Stimulated activated CD8-positive, alpha-beta memory T cell treated with anti-CD3 and anti-CD28 coated beads, Interleukin-12 subunit alpha, Interleukin-12 subunit beta, amount 100 ng/mL, for 24 hours (primary cell): ENCODE results near the gene NCKAP5.
"Not testable (repeated sequence)": the region's sequence is repeated elsewhere in the genome, so short reads cannot be mapped to it uniquely, and the experiment has no call there.

Experiments used
- DNase-seq: peaks from one replicate; pipeline ENCODE4 v3.0.0-alpha.2; 2020; ENCODE audit errors: extremely low read depth

The NCKAP5 gene

DNA sequence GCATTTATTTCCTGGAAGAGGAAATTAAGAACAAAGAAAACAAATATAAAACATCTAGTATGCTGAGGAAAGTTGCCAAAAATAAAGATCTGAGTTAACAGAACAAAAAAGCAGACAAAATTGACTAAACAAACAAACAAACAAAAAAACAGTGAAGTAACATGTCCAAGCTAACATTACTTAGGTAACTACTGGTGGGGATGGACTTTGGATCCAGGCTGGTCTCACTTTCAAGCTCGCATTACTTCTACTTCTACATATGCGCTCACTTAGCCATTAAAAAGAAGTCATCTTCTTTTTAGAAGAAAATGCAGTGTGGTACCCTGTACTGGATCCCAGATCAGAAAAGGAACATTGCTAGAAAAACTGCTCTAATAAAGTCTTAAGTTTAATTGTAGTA lies 358.9 kb downstream of the NCKAP5 start:
- DNase-seq: no peak

DNA sequence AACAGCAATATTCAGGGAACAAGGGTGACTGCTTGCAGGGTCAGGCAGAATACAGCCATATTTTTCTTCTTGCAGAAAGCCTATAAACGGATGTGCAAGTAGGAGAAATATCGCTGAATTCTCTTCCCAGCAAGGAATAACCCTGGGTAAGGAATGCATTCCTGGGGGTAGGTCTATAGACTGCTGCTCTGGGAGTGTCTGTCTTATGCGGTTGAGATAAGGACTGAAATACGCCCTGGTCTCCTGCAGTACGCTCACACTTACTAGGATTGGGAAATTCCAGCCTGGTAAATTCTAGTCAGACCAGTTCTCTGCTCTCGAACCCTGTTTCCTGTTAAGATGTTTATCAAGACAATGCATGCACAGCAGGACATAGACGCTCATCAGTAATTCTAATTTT lies 361.6 kb downstream of the NCKAP5 start:
- DNase-seq: not testable (repeated sequence)

DNA sequence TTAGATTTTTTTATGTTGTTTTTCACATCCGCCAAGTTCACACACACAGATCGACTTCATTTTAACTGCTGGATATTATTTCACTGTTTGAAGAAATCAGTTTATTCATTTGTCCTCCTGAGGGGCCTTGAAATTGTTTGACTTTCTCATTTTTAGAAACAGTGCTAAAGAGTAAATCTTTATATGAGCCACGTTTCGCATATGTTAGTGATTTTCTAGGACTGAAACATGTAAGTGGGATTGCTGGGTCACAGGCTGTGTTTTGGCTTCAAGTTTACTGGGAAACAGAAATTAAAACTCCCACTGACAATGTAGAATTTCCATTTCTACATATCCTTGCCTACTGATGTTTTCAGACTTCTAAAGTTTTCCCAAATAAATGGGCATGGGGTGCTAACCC lies 363.8 kb downstream of the NCKAP5 start:
- DNase-seq: no peak

DNA sequence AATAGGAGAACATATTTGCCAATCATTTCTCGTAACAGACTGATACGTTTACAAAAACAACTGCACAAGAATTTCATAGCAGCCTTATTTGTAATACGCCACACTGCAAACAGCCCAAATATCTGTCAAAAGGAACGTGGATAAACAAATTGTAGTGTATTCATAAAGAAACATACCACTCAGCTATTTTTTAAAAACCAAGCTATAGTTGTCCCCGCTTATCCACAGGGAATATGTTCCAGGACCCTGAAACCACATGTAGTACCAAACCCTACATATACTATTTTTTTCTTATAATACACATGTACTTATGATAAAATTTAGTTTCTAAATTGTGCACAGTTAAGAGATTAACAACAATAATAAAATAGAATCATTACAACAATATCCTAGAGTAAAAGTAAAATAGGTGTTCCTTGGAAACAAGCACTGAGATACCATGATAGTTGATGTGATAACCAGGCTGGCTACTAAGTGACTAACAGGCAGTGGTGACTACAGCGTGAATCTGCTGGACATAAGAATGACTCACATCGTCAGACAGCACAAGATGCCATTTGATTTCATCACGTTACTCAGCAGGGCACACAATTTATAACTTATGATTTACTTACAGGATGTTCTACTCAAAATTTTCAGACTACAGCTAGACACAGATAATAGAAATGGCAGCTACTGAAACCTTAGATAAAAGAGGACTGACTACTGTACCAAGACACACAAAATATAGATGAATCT lies 367.4 kb downstream of the NCKAP5 start:
- DNase-seq: no peak

DNA sequence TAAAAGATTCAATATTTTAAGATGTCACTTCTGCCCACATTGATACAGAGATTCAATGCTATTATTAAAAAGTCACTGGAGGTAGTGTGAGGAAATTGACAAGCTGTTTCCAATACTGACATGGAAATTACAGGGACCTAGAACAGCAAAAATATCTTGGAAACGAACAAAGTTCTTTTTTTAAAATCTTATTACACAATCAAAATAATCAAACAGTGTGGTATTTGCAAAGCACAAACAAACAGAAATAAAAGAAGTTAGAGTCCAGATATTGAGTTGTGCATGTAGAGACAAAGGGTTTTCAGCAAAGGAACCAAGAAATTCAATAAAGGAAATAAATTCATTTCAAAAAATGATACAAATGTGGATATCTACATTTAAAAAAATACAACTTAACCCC lies 369.6 kb downstream of the NCKAP5 start:
- DNase-seq: no peak

DNA sequence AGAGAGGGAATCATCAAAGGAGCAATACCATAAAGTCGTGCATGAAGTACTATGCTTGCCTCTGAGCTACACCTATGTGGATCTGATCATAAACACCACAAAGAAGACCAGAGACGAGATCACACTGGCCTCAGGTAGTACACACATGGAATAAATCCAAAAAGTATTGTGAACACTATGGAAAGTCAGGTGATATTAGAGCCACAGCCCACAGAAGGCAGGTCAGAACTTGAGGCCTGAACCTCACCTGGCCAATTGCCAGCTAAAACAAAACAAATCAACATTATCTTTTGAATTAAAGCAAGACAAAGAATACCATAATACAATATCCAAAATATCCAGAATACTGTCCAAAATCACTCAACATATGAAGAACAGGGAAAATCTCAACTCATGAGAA lies 371.1 kb downstream of the NCKAP5 start:
- DNase-seq: no peak

DNA sequence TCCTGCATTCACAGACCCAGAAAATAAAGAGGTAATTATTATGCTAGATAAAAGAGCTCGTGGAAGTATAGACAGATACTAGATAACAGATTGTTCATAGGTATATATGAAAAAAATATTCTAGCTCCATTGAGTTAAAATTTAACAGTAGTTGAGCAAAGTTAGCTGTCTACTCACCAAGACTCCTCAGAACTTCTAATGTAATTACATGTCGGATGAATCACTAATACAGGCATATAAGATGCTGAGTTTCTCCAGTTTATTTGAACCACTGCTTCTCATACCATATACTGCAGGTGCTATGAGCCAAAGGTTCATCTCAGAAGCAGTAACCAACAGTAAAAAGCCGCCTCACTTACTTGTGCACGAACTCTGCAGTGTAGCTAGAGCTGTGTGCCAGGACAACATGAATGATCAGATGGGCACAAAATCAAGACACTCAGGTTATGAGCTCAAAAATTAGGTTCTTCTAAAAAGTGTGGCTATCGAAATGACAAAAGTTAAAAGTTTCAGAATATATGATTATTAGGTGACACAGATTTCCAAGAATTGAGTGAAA lies 373.4 kb downstream of the NCKAP5 start:
- DNase-seq: no peak

DNA sequence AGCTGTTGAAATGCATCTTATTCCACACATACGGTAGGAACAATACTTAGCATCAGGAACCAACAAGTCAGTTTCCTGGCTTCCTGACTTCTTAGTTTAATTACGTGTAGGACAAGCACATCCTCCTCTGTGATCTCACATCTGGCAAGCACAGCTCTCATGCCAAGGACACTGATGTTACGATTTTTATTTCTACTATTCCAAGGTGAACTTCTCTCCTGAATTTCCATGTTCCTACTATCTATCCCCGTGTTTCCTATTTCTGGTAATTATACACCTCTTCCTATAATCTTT lies 374.0 kb downstream of the NCKAP5 start:
- no peak for DNase-seq

DNA sequence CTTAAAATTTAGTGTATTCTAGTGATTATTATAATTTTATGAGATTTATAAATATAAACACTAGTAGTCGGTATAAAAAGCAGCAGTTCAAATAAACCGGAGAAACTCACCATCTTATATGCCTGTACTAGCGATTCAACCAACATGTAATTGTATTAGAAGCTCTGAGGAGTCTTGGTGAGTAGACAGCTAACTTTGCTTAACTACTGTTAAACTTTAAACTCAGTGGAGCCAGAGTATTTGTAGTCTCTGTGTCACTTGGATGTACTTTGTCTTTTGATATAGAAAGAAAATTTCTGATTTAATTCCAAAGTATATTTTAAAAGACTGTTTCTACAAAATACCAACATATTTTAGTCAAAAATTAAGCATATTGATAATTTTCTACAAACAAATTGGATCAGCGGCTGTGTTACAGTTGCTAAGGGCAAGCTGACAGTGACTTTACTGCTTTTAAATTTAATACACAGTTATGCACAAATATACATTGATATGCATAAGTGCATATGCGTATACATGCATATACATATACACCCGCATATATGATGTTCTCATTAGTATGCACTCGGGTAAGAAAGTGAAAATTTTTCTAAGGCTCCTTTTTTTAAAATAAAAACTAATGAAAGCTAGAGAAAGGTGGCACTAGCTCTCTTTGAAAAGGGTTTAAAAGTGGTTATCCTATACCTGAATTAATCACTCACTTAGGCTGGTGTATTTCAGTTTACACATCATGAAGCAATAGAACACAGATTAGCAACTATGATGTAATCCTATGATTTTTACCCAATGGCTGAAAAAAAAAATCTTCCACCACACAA lies 374.5 kb downstream of the NCKAP5 start:
- DNase-seq: no peak

DNA sequence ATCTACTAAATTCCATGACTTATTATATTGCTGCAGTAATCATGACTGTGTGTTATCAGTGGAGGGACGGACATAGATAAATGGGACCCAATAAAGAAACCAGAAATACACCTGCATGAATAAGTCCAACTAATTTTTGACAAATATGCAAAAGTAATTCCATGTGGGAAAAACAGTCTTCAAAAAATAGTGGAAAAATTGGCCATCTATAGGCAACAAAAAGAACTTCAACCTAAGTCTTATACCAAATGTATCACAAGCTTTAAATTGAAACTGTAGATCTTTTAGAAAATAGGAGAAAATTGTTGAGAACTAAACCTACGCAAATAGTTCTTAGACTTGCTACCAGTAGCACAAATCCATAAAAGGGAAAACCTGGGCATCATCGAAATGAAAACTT lies 376.2 kb downstream of the NCKAP5 start:
- DNase-seq: no peak

DNA sequence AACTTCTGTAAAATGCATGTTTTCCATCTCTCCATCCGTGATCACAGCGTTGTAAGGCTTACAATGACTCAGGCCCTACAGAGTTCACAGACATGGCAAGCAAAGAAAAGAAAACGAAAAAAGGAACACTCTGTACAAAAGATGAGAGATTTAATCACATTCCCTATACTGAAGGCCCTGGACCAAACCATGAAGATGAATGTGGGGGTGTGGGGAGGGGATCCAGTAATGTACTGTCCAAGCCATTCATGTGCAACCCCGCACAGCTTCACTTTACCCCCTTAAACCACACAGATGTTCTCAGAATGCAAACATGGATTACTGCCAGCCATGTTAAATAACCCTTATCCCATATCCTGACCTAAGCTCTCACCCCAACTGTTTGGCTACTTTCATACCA lies 391.1 kb downstream of the NCKAP5 start:
- no peak for DNase-seq

DNA sequence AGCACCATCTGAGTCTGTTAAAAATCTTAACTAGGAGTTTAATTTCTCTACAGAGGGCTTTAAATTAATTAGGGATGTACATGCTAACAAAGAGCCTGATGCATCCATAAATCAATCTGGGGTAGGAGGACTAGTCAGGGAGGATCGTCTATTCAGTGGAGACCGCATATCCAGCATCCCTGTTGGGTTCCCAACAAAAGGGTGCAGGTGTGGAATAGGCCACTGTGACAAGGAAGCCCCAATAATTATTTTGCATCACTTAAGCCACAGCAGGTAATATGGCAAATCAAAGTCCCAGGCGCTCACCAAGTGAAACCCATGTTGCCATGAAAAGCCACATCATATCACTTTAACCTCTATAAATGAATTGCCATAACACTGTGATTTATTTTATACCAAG lies 392.3 kb downstream of the NCKAP5 start:
- DNase-seq: no peak

DNA sequence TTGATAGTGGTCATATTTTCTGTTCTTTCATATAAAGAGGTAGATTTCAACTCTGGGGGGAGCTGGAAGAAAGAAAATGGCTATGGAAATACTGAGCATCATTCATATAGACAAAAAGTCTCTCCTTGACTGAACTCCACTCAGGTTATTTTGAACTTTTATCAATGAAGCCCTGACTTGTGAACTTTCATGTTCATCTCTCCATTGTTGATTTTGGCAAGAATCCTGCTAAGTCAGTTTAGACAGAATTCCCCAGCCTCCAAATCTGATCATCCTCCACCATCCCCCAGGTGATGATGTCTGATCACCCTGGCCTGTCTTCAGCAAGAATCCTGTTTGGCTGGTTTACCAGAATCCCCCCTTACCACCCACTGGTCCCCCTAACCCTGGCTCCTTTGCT lies 395.0 kb downstream of the NCKAP5 start:
- DNase-seq: no peak

DNA sequence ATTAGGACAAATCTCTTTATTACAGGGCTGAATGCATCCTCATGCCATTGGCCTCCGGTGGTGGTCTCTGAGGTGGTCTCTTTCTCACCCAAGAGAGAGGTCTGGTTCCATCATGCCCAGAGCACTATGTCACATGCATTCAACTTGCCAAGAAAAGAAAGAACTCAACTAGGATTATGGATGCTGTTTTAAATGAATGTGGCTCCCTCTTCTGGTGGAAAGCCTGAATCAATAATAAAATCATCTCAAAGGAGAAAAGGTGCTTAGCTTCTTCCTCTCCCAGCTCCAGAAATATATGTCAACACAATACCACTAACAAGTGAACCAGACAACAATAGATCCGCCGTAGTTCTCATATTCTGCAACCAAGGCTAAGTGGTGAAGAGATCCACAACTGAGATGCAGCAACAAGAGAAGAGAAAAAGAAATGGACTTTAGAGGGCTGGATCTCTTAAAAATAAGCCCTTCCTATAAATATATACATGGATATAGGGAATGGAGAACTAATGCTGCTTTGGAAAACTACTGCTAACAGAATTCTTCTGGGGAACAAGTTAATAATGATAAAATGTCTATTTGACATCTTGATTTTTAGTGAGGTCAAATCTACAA lies 396.8 kb downstream of the NCKAP5 start:
- no peak for DNase-seq

DNA sequence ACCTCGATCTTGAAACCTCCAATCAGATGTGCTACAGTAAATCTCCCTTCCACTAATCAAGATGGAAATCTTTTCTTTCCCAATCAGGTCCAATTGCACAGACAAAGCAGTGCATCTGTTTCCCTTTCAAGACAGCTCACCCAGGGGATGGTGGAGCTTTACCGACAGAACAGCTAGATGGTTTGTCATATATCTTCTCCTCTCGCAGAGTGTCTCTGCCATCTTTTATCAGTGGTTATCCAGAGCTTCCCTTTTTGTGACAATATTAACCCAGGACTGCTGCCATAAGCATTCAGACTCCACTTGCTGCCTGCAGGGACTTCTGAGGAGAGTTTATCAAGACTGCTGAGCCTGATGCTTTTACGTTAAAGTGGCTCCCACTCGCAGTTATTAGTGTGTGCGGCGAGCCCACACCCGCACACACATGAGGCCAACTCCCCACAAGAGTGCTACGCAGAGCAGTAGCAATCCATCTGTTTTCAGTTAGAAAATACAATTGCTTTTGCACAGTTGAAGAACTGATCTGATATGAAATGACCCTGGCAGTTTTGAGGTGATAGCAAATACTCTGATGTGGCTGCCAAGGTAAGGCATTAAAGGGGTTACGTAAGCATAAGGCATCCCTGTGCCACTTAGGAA lies 398.9 kb downstream of the NCKAP5 start:
- DNase-seq: no peak

DNA sequence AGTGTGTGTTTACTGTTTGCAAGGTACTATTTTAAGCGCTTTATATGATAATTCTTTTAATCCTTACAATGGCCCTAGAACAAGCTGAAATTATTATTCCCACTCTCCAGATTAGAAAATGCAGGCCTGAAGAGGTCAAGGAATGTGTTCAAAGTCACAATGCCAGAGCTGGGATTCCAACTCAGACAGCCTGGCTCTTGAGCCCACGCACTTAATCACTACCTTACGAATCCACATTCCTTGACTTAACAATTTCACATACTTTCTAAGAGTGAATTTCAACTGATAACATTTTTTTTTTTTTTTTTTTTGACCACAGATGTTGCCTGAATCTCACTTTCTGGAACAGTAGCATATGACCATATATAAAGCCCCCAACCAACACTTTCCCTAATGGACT lies 400.3 kb downstream of the NCKAP5 start:
- DNase-seq: no peak

DNA sequence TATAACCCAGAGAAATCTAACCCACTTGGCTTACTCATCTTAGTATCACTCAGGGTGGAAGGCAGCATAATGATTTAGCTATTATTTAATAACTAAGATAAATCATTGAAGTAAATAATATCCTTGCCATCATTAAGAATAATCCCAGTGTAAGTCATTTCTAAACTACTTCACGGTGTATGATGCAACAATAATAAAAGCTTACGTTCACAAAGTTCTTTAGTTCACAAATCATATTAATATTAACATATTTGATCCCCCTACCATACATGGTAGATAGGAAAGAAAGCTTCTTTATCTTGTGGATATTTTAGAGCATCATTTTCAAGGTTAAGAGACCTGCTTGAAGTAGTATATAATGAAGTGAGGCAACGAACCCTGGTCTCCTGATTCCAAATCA lies 401.0 kb downstream of the NCKAP5 start:
- no peak for DNase-seq

DNA sequence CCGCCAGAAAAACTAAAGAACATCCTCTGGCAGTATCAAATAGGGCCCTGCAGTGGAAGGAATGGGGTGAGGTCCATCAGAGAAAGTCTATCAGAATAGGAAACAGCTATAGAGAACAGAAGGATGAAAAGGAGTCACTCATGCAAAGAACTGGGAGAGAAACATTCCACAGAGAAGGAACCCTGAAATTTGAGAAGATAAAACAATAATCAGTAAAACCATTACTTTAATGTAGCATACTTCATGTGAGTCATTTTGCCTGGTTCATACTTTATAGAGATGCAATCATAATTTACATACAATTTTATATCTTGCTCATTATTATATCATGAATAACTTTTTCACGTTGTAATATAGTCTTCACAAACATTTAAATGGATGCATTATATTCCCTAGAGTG lies 402.2 kb downstream of the NCKAP5 start:
- no peak for DNase-seq

DNA sequence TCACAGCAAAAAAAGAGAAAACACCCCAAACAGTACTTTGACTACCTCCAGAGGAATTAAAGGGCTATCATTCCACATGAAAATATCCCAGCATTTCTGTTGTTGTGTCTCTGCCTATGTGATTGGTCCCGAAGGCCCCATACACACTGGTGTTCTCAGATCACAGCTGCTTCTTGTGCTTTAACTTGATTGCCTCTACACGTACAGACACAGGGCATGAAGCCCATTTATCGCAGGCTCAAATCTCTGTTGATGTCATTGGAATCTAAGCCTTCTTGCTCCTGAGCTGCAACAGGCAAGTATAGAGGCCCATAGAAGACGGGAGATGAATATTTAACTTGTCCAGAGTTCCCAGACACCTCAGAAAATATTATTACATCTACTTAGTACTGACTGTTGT lies 405.2 kb downstream of the NCKAP5 start:
- DNase-seq: no peak

DNA sequence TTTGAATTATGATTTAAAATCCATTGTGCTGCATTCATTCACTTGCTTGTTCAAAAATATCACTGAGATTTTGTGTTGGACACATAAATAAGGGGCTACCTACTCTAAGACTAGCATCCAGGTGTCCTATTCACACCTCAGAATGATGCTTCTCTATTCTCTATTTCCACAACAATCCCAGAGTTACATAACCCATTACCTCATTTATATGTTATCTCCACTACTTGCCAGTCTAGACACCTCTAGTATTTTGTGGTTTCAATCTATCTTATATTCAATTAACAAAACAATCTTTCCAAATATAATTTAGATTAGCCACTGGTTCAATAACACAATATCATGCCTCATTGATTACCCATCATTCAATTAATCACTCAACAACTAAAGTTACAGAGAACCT lies 409.8 kb downstream of the NCKAP5 start:
- no peak for DNase-seq

DNA sequence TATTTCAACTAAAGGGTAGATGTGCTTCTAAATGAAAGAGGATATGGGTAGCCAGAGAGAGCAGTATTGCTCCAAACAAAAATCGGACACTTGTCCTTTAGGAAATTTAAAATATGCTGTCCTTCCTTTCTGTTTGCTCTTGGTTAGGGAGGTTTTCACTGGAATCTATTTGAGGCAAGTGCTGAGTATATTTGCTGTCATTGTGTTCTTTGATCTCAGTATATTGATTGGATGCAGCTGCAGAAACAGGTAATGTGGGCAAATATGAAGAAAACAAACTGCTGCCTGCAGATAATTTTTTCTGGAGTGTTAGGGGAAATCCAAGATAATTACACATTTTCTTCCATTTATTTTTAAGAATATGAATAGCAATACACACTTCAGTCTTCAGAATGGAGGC lies 410.2 kb downstream of the NCKAP5 start:
- no peak for DNase-seq

DNA sequence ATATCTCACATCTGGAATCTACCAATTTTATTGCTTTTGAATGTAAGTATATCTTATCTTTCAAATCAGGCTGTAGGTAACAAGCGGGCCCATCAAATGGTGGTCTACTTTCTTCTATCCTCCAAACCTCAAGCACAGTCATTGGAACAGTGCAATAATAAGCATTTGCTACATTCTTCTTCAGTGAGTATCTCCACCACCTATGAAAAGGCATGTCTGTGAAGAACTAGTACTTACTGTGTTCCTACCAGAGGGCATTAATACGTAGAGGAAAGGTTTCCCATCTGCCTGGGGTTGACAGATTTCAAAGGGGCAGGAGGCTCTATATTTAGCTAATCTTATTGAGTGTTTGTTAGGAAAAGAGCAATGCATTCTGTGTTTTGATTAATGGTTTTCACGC lies 411.1 kb downstream of the NCKAP5 start:
- no peak for DNase-seq
